Liver (tissue), 3 donors: ENCODE results near the gene RETREG1.

Source experiments
- ATF3 ChIP-seq: IDR thresholded peaks from 2 replicates; pipeline ENCODE4 v1.6.1; 2016; ENCODE audit warnings: antibody characterized with exemption
- EGR1 ChIP-seq, 2 donors: IDR thresholded peaks; 2 replicates each; pipeline ENCODE4 v1.6.1; 2016 to 2018; ENCODE audit warnings: antibody characterized with exemption in 2 of 2, low read depth in 2 of 2
- FOXA1 ChIP-seq: IDR thresholded peaks from 2 replicates; pipeline ENCODE4 v1.6.1; 2016; ENCODE audit warnings: antibody characterized with exemption
- FOXA2 ChIP-seq: IDR thresholded peaks from 2 replicates; pipeline ENCODE4 v1.6.1; 2016; ENCODE audit warnings: antibody characterized with exemption
- GABPA ChIP-seq, 2 donors: IDR thresholded peaks in 1 of 2; conservative IDR thresholded peaks in 1 of 2; 2 replicates each; pipeline ENCODE4 v1.6.1; 2016; ENCODE audit warnings: antibody characterized with exemption in 2 of 2, mild to moderate bottlenecking in 1 of 2, moderate library complexity in 1 of 2
- JUND ChIP-seq, 2 donors: IDR thresholded peaks; 2 replicates each; pipeline ENCODE4 v1.6.1; 2016; ENCODE audit warnings: antibody characterized with exemption in 2 of 2
- MAX ChIP-seq: IDR thresholded peaks from 2 replicates; pipeline ENCODE4 v1.6.1; 2016; ENCODE audit warnings: antibody characterized with exemption
- RAD21 ChIP-seq, 2 donors: IDR thresholded peaks; 2 replicates each; pipeline ENCODE4 v1.6.1; 2016; ENCODE audit warnings: antibody characterized with exemption in 2 of 2, mild to moderate bottlenecking in 2 of 2
- SP1 ChIP-seq: IDR thresholded peaks from 2 replicates; pipeline ENCODE4 v1.6.1; 2018; ENCODE audit warnings: antibody characterized with exemption, mild to moderate bottlenecking
- TAF1 ChIP-seq: conservative IDR thresholded peaks from 2 replicates; pipeline ENCODE4 v1.6.1; 2016; ENCODE audit warnings: antibody characterized with exemption, mild to moderate bottlenecking
- YY1 ChIP-seq: IDR thresholded peaks from 2 replicates; pipeline ENCODE4 v1.6.1; 2016; ENCODE audit warnings: antibody characterized with exemption, mild to moderate bottlenecking
- ZBTB33 ChIP-seq: IDR thresholded peaks from 2 replicates; pipeline ENCODE4 v1.6.1; 2016; ENCODE audit warnings: antibody characterized with exemption
- TF ChIP-seq, protein P1 (sequence below): fragments of 150-350 bp; IDR thresholded peaks from 2 replicates; pipeline ENCODE4 v1.5.1; 2017; ENCODE audit warnings: improper control_type of control experiment, low read depth, low read length; ENCODE audit not compliant: missing input control
- TF ChIP-seq, protein P2 (sequence below): IDR thresholded peaks from 2 replicates; pipeline ENCODE4 v1.6.1; 2016; ENCODE audit warnings: antibody characterized with exemption, mild to moderate bottlenecking
- donor health status: healthy.
- donor health status: healthy.

- TF ChIP-seq, protein P1, sequence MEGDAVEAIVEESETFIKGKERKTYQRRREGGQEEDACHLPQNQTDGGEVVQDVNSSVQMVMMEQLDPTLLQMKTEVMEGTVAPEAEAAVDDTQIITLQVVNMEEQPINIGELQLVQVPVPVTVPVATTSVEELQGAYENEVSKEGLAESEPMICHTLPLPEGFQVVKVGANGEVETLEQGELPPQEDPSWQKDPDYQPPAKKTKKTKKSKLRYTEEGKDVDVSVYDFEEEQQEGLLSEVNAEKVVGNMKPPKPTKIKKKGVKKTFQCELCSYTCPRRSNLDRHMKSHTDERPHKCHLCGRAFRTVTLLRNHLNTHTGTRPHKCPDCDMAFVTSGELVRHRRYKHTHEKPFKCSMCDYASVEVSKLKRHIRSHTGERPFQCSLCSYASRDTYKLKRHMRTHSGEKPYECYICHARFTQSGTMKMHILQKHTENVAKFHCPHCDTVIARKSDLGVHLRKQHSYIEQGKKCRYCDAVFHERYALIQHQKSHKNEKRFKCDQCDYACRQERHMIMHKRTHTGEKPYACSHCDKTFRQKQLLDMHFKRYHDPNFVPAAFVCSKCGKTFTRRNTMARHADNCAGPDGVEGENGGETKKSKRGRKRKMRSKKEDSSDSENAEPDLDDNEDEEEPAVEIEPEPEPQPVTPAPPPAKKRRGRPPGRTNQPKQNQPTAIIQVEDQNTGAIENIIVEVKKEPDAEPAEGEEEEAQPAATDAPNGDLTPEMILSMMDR = no peak
- TF ChIP-seq, protein P2, sequence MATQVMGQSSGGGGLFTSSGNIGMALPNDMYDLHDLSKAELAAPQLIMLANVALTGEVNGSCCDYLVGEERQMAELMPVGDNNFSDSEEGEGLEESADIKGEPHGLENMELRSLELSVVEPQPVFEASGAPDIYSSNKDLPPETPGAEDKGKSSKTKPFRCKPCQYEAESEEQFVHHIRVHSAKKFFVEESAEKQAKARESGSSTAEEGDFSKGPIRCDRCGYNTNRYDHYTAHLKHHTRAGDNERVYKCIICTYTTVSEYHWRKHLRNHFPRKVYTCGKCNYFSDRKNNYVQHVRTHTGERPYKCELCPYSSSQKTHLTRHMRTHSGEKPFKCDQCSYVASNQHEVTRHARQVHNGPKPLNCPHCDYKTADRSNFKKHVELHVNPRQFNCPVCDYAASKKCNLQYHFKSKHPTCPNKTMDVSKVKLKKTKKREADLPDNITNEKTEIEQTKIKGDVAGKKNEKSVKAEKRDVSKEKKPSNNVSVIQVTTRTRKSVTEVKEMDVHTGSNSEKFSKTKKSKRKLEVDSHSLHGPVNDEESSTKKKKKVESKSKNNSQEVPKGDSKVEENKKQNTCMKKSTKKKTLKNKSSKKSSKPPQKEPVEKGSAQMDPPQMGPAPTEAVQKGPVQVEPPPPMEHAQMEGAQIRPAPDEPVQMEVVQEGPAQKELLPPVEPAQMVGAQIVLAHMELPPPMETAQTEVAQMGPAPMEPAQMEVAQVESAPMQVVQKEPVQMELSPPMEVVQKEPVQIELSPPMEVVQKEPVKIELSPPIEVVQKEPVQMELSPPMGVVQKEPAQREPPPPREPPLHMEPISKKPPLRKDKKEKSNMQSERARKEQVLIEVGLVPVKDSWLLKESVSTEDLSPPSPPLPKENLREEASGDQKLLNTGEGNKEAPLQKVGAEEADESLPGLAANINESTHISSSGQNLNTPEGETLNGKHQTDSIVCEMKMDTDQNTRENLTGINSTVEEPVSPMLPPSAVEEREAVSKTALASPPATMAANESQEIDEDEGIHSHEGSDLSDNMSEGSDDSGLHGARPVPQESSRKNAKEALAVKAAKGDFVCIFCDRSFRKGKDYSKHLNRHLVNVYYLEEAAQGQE = no peak
- TF ChIP-seq RAD21 (IDR thresholded peaks at IDR 0.05) = no peak
- TF ChIP-seq ATF3 = no peak
- no peak for TF ChIP-seq FOXA2
- no peak for TF ChIP-seq MAX
- TF ChIP-seq EGR1 (IDR thresholded peaks at IDR 0.05; ENCODE audit: low read depth in 2 of 2) = no peak
- no peak for TF ChIP-seq GABPA (IDR thresholded peaks at IDR 0.05 in 1 of 2, conservative IDR thresholded peaks at IDR 0.05 in 1 of 2)
- no peak for TF ChIP-seq JUND (IDR thresholded peaks at IDR 0.05)
- no peak for TF ChIP-seq TAF1
- TF ChIP-seq SP1 = no peak
- no peak for TF ChIP-seq ZBTB33
- TF ChIP-seq FOXA1 = no peak
- TF ChIP-seq YY1 = no peak
These were observed 624 bp upstream of the RETREG1 start for GRCh38 chr5:16617274-16617968.
